Measurements from ENCODE around the gene PUS3. TPM values are rescaled to one million over a fixed set of nuclear protein-coding genes. Genes with fewer than 3 reads are reported as not detected.

PUS3 gene
- 7.8 TPM for total RNA-seq

- DNase-seq = peak; percentile 88
Measured at GRCh38 chr11:125902927-125903710, at the start of gene PUS3. PUS3 (minus strand) TSS chr11:125903206; CDS start chr11:125896284, 6,922 bp downstream.

- no peak for DNase-seq
Measured at GRCh38 chr11:125952559-125952958, 49.6 kb upstream of the PUS3 start.

GRCh38 chr11:125951731-125952130 is 48.7 kb upstream of the PUS3 start:
- peak; percentile 45 for DNase-seq

- peak; percentile 89 for DNase-seq
Measured at GRCh38 chr11:125950696-125951651, 48.0 kb upstream of the PUS3 start.

GRCh38 chr11:125950178-125950490 is 47.1 kb upstream of the PUS3 start:
- no peak for DNase-seq

GRCh38 chr11:125949271-125950177 is 46.5 kb upstream of the PUS3 start:
- DNase-seq = no peak

- no peak for DNase-seq
Measured at GRCh38 chr11:125948278-125949051, 45.5 kb upstream of the PUS3 start.

GRCh38 chr11:125947419-125948277 is 44.6 kb upstream of the PUS3 start:
- no peak for DNase-seq

- DNase-seq = no peak
Measured at GRCh38 chr11:125946712-125947418, 43.9 kb upstream of the PUS3 start.

- DNase-seq = no peak
Measured at GRCh38 chr11:125945797-125946520, 43.0 kb upstream of the PUS3 start, which contains the start of gene VSIG10L2. VSIG10L2 (plus strand) TSS chr11:125946044; CDS start chr11:125946056, 12 bp downstream.

GRCh38 chr11:125945011-125945796 is 42.2 kb upstream of the PUS3 start:
- no peak for DNase-seq

- no peak for DNase-seq
Measured at GRCh38 chr11:125944350-125945010, 41.5 kb upstream of the PUS3 start.

- DNase-seq = no peak
Measured at GRCh38 chr11:125943661-125944349, 40.8 kb upstream of the PUS3 start.

- DNase-seq = no peak
Measured at GRCh38 chr11:125942771-125943428, 39.9 kb upstream of the PUS3 start.

GRCh38 chr11:125941619-125942611 is 38.9 kb upstream of the PUS3 start:
- no peak for DNase-seq

All from skin of body (tissue), 2 donors.